Measurements from ENCODE around the gene ZNF24.

Gene ZNF24

GRCh38 chr18:35296060-35296459 is 48.2 kb downstream of the ZNF24 start:
- no peak for DNase-seq (ENCODE audit: low read depth in 2 of 2)

- DNase-seq (ENCODE audit: low read depth in 2 of 2): no peak
Observed at GRCh38 chr18:35291166-35291565, 53.1 kb downstream of the ZNF24 start.

- DNase-seq (ENCODE audit: low read depth in 2 of 2): peak; percentile 83 to 88
Observed at GRCh38 chr18:35290094-35290735, 54.0 kb downstream of the ZNF24 start, which contains the start of gene ZSCAN30. Gene ZSCAN30 (minus strand): TSS chr18:35290229. CDS start chr18:35264352, 25,877 bp downstream.

- DNase-seq (ENCODE audit: low read depth in 2 of 2): no peak
Observed at GRCh38 chr18:35289727-35290093, 54.5 kb downstream of the ZNF24 start.

GRCh38 chr18:35289293-35289692 is 54.9 kb downstream of the ZNF24 start:
- no peak for DNase-seq (ENCODE audit: low read depth in 2 of 2)

- DNase-seq (ENCODE audit: low read depth in 2 of 2): no peak
Observed at GRCh38 chr18:35284841-35285240, 59.4 kb downstream of the ZNF24 start.

- no peak for DNase-seq (ENCODE audit: low read depth in 2 of 2)
Observed at GRCh38 chr18:35283923-35284794, 60.1 kb downstream of the ZNF24 start.

GRCh38 chr18:35282353-35282752 is 61.9 kb downstream of the ZNF24 start:
- peak; percentile 53 to 54 for DNase-seq (ENCODE audit: low read depth in 2 of 2)

All from fibroblast of skin of left quadriceps (primary cell).